MM.1S (cell line): Measurements from ENCODE around the gene CACNA1H.

Experiments
- CTCF ChIP-seq: fragments of 300-600 bp; sonication (generic); IDR thresholded peaks from 2 replicates; pipeline ENCODE4 v1.5.1; 2016; ENCODE audit warnings: antibody characterized with exemption, low read length, mixed read lengths
- EZH2 ChIP-seq: fragments of 300-600 bp; sonication (generic); optimal IDR thresholded peaks from 2 replicates; pipeline ENCODE3; 2017; ENCODE audit warnings: low read depth, mild to moderate bottlenecking, antibody characterized with exemption, low read length, mixed read lengths
- EZH2phosphoT487 ChIP-seq: fragments of 300-600 bp; sonication (generic); IDR thresholded peaks from 2 replicates; pipeline ENCODE4 v1.6.1; 2018; ENCODE audit warnings: antibody characterized with exemption, low read length

DNA sequence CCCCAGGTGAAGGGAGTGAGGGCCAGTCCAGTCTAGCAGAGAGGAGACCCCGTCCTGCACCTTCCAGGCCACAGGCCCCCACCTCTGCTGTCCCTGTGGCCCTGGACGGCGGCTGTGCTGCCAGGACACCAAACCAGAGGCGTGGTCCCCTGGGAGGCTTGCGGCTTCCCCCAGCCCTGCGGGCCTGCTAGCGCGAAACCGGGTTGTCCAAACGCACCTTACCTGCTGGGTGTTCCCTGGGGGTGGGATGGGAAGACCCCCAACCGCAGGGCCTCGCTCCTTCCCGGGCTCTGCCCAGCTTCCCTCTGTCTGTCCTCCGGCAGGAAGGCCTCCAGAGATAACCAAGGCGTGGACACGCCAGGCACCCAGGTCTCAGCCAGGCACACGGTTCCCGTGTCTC lies 19.6 kb upstream of the CACNA1H start:
- TF ChIP-seq CTCF, result no peak
- no peak for TF ChIP-seq EZH2phosphoT487
- no peak for TF ChIP-seq EZH2
